Measurements from ENCODE around the gene FAM120AOS.

FAM120AOS gene

DNA sequence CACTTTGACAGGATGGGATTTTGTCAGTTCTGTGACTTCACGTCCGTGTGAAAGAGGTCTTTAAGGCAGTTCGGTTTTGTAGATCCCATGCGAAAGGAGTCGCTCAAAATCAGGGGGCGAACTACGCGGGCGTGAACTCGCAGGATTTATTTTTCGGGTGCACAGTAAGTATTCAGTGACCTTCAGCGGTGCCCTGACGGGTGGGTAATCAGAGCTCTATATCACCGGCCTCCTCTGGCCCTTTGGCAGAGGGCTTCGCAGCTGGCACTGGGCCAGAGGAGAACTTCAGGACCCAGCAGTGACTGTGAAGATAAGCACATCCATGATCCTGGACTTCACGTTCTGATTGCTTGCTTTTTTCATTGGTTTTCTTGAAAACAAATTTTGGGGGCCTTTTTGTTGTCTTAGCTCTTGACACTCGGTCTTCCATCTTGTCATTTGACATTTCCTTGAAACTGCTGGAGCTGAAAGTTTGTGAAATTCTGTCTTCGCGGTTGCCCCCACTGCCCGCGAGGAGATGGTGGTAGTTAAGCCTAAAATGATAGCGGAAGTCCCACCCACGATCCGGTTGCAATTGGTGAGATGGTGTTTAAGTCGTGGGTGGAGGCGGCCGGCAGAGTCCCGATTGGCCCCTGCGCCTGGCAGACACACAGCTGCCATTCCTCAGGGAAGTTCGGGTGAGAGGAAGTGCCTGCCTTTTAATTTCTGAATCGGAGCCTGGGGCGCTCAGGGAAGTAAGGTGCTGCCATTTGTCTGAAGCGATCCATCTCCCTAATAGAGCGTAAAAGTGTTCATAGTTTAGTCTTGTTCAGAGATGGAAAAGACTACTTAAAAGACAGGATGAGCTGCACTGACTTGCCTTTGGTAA is at the start of gene FAM120AOS:
TSS of gene FAM120AOS (minus strand) at position 535 of the 868 bp plus-strand sequence. CDS start 872 bp downstream, outside the sequence.
- DNase-seq (ENCODE audit: extremely low read depth in 1 of 2, low read depth in 1 of 2) = peak; percentile 71 to 87

DNA sequence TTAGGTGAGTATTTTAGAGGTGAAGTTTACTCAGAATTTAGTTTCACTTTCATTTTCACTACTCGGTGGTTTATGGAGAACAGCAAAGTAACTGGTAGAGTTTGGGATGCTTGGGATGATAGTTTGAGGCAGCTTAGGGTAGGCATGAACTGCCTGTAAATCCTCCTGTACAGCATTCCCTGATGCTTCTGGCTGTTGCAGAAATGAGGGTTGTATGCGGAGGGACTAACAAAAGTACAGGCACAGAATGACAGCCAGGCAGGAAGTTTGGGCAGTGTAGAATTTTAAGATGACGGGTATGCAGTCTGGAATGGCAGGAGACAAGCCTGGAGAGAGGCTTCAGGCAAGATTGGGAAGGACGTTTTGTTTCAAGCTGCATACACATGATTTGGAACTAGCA is 48.0 kb upstream of the FAM120AOS start:
- no peak for DNase-seq (ENCODE audit: extremely low read depth in 1 of 2, low read depth in 1 of 2)

- no peak for DNase-seq (ENCODE audit: extremely low read depth in 1 of 2, low read depth in 1 of 2)
Measured at GRCh38 chr9:93500571-93501298, 47.4 kb upstream of the FAM120AOS start.

DNA sequence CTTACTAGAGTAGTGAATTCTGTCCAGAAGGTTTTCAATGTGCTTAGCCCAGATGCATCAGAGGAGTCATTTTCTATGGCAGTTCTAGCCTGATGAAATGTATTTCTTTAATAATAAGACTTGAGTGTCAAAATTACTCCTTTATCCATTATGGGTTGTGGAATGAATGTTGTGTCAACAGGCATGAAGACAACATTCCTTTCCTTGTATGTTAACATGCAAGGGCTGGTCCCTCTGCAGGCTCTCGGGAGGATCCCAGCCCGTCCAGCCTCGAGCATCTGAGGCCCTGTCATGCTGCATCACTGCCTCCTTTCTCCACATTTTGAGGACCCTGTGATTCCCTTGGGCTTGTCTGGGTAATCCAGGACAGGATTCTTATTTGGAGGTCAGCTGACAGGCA is 42.9 kb upstream of the FAM120AOS start:
- DNase-seq (ENCODE audit: extremely low read depth in 1 of 2, low read depth in 1 of 2) = no peak

GRCh38 chr9:93493949-93494348 is 40.6 kb upstream of the FAM120AOS start:
- DNase-seq (ENCODE audit: extremely low read depth in 1 of 2, low read depth in 1 of 2) = no peak

DNA sequence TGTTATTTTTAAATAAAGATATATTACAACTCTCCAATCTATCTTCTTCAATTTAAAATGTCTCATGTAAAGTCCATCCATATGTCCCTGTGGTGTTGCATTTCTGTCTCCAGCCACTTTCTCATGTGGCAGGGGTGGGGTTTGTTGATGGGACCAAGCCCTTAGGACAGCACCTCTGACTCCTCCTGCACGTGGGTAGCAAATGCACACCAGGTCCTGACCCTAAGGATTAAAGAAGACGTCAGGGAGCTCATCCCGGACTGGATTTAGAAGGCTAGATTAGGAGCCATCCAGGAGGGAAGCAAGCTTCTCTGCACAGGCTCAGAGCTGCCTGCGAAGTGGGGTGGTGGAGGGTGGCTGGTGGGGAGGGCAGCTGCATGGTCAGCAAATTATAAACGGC is 38.9 kb upstream of the FAM120AOS start:
- no peak for DNase-seq (ENCODE audit: extremely low read depth in 1 of 2, low read depth in 1 of 2)

- DNase-seq (ENCODE audit: extremely low read depth in 1 of 2, low read depth in 1 of 2) = no peak
Measured at GRCh38 chr9:93491593-93492232, 38.3 kb upstream of the FAM120AOS start.

GRCh38 chr9:93488244-93488643 is 34.9 kb upstream of the FAM120AOS start:
- DNase-seq (ENCODE audit: extremely low read depth in 1 of 2, low read depth in 1 of 2) = no peak

- DNase-seq (ENCODE audit: extremely low read depth in 1 of 2, low read depth in 1 of 2) = no peak
Measured at GRCh38 chr9:93486268-93486667, 32.9 kb upstream of the FAM120AOS start.

GRCh38 chr9:93483497-93483896 is 30.1 kb upstream of the FAM120AOS start:
- no peak for DNase-seq (ENCODE audit: extremely low read depth in 1 of 2, low read depth in 1 of 2)

DNA sequence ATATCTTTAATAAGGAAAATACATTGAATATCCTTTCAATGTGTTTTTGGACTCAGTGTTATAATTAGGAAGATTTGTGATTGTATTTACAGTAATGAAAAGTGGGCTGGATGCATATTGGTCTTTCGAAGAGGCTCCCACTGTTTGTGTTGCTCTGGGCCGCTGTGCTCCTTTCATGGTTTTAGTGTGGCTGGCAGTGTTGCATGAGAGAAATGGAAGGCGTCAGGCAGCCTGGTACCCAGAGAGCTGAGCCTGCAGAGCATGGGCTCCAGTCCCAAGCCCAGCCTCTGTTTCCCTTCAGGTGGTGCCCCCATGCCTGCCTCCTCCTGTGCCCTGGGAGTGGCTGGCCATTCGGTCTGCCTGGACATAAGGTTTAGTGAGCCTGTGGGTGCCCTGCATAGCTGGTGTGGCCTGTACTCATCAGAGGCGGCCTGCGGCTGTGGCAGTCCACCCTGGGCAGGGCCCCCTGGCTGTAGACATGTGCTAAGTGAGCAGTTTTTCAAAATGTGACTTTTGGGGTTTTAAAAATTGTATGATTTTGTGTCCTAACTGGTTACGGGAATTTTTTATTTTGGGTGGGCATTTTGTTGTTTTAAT is 27.4 kb upstream of the FAM120AOS start:
- no peak for DNase-seq (ENCODE audit: extremely low read depth in 1 of 2, low read depth in 1 of 2)

DNA sequence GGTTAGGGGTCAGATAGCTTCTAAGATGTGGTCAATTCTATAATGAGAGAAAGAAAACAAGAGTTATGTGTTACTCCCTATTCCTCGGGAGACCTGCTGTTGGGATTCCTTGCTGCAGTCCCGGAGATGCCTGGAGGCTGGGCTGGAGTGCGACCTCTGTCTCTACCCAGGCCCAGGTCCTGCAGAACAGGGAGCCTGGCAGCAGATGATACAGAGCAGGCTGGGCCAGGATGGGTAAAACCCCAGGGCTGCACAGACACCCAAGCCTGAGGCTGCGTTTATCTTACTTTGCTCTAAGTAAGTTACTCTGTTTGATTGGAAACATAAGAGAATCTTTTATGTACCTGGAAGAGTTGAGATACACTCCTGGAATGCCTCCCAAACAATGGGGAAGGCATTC is 26.9 kb upstream of the FAM120AOS start:
- DNase-seq (ENCODE audit: extremely low read depth in 1 of 2, low read depth in 1 of 2) = no peak

- no peak for DNase-seq (ENCODE audit: extremely low read depth in 1 of 2, low read depth in 1 of 2)
Measured at GRCh38 chr9:93479726-93480125, 26.3 kb upstream of the FAM120AOS start.

DNA sequence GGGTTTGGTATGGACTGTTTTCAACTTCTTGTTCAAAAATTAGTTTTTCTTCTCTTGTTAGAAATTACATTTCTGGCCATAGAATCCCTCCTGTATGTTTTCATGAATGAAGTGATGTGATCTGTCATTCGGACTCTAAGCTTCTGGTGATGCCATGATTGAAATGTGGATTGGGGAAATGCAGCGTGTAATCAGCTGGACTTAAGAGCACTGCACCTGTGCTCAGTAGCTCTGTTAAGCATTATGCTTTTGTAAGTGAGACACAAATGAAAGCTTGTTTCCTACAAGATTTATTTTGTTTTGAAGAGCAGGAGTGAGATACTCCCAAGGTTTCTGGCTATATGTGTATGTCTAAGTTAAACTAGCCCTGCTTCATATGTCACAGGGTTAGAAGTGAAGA is 24.0 kb upstream of the FAM120AOS start:
- no peak for DNase-seq (ENCODE audit: extremely low read depth in 1 of 2, low read depth in 1 of 2)

- DNase-seq (ENCODE audit: extremely low read depth in 1 of 2, low read depth in 1 of 2) = no peak
Measured at GRCh38 chr9:93476924-93477323, 23.5 kb upstream of the FAM120AOS start.

GRCh38 chr9:93475856-93476255 is 22.5 kb upstream of the FAM120AOS start:
- no peak for DNase-seq (ENCODE audit: extremely low read depth in 1 of 2, low read depth in 1 of 2)

GRCh38 chr9:93475108-93475507 is 21.7 kb upstream of the FAM120AOS start:
- no peak for DNase-seq (ENCODE audit: extremely low read depth in 1 of 2, low read depth in 1 of 2)

GRCh38 chr9:93473411-93473810 is 20.0 kb upstream of the FAM120AOS start:
- DNase-seq (ENCODE audit: extremely low read depth in 1 of 2, low read depth in 1 of 2) = no peak

GRCh38 chr9:93471124-93471523 is 17.7 kb upstream of the FAM120AOS start:
- no peak for DNase-seq (ENCODE audit: extremely low read depth in 1 of 2, low read depth in 1 of 2)

DNA sequence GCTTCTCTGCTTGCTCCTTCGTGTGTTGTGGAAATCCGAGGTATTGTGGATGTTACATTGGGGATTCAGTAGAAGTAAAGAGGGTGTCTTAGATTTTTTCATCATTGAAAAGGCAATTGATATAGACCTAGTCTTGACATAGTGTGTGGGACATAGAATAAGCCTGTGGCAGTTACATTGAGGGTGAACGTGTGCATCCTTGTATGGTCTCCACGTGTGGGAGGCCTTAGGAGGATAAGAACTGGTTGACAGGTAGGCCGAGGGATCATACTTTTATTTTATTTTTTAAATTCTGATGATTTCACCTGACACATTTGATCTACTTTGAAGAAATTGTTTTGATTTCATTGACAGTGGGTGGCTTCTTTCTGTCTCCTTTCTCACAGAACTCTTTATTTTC is 17.0 kb upstream of the FAM120AOS start:
- DNase-seq (ENCODE audit: extremely low read depth in 1 of 2, low read depth in 1 of 2) = no peak

DNA sequence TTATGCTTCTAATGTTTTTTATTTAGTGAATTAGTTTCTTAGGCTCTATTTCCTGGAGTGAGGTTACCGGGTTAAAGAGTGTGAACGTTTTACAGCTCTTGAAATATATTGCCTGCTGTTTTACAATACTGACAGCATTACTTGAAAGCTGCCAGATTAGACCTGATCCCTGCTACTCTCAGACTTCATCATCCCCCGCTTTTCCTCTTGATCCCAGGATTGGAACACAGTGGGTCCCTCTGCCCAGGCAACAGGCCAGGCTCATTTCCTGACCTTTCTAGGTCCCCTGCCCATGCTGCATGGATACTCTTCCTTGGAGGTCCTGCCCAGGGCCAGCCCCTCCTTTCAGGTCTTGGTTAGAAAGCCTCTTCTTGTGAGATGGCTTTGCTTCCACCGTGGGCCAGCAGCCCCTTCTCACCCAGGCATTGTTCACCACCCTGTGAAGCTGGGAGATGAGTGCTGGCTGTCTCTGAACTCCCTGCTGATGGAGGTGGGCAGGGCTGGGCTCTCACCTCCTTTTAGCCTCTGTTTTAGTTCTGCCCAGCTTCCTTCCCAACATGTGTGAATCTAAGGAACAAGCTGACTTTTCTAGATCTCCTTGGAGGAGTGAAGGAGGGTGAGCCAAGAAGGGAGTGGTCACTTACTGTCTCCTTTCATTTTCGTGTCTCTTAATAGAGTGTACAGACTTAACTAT is 15.5 kb upstream of the FAM120AOS start:
- no peak for DNase-seq (ENCODE audit: extremely low read depth in 1 of 2, low read depth in 1 of 2)

All from stimulated activated CD8-positive, alpha-beta memory T cell treated with anti-CD3 and anti-CD28 coated beads, Interleukin-7, amount 100 ng/mL, for 48 hours (primary cell).